Liver (tissue), 9 donors: ENCODE data around the gene PLEKHH2. TPM values are rescaled to one million over a fixed set of nuclear protein-coding genes. Genes with fewer than 3 reads are reported as not detected.

Source experiments
- DNase-seq: peaks from one replicate; pipeline ENCODE4 v3.0.0-alpha.2; 2017; ENCODE audit warnings: low spot score
- H3K27ac ChIP-seq, 2 donors: one replicate each; pipeline ENCODE4 v1.7.0; 2013; ENCODE audit warnings: inconsistent platforms in 2 of 2, low read length in 2 of 2, control low read depth in 1 of 2, low read depth in 1 of 2, mild to moderate bottlenecking in 1 of 2
- H3K27me3 ChIP-seq, 4 donors: one replicate each; pipeline versions ENCODE4 v1.6.1 to v1.7.0; 2013; ENCODE audit warnings: low read length in 3 of 4, inconsistent platforms in 1 of 4, mild to moderate bottlenecking in 1 of 4, moderate library complexity in 1 of 4; ENCODE audit not compliant: control insufficient read depth in 4 of 4, insufficient read depth in 4 of 4
- H3K36me3 ChIP-seq, 4 donors: one replicate each; pipeline versions ENCODE4 v1.6.1 to v1.7.0; 2013; ENCODE audit warnings: low read length in 3 of 4, mild to moderate bottlenecking in 3 of 4, low read depth in 1 of 4, moderate library complexity in 1 of 4; ENCODE audit not compliant: control insufficient read depth in 4 of 4, insufficient read depth in 3 of 4
- H3K4me1 ChIP-seq, 4 donors: one replicate each; pipeline versions ENCODE4 v1.6.1 to v1.7.0; 2013; ENCODE audit warnings: low read length in 3 of 4, mild to moderate bottlenecking in 3 of 4, moderate library complexity in 1 of 4; ENCODE audit not compliant: control insufficient read depth in 4 of 4, insufficient read depth in 4 of 4
- H3K4me3 ChIP-seq, 3 donors: one replicate each; pipeline versions ENCODE4 v1.6.1 to v1.7.0; 2013; ENCODE audit warnings: low read length in 3 of 3, control low read depth in 1 of 3, low read depth in 1 of 3, mild to moderate bottlenecking in 1 of 3
- H3K9ac ChIP-seq, 2 donors: one replicate each; pipeline ENCODE4 v1.7.0; 2013; ENCODE audit warnings: low read length in 2 of 2, mild to moderate bottlenecking in 2 of 2, moderate library complexity in 2 of 2, control low read depth in 1 of 2, low read depth in 1 of 2
- H3K9me3 ChIP-seq, 4 donors: one replicate each; pipeline versions ENCODE4 v1.6.1 to v1.7.0; 2013; ENCODE audit warnings: low read length in 3 of 4; ENCODE audit not compliant: control insufficient read depth in 4 of 4
- ATF3 ChIP-seq: IDR thresholded peaks from 2 replicates; pipeline ENCODE4 v1.6.1; 2016; ENCODE audit warnings: antibody characterized with exemption
- CTCF ChIP-seq: fragments of 150-350 bp; IDR thresholded peaks from 2 replicates; pipeline ENCODE4 v1.5.1; 2017; ENCODE audit warnings: improper control_type of control experiment, low read depth, low read length; ENCODE audit not compliant: missing input control
- EGR1 ChIP-seq, 2 donors: IDR thresholded peaks; 2 replicates each; pipeline ENCODE4 v1.6.1; 2016 to 2018; ENCODE audit warnings: antibody characterized with exemption in 2 of 2, low read depth in 2 of 2
- FOXA1 ChIP-seq: IDR thresholded peaks from 2 replicates; pipeline ENCODE4 v1.6.1; 2016; ENCODE audit warnings: antibody characterized with exemption
- FOXA2 ChIP-seq: IDR thresholded peaks from 2 replicates; pipeline ENCODE4 v1.6.1; 2016; ENCODE audit warnings: antibody characterized with exemption
- GABPA ChIP-seq, 2 donors: IDR thresholded peaks in 1 of 2; conservative IDR thresholded peaks in 1 of 2; 2 replicates each; pipeline ENCODE4 v1.6.1; 2016; ENCODE audit warnings: antibody characterized with exemption in 2 of 2, mild to moderate bottlenecking in 1 of 2, moderate library complexity in 1 of 2
- HNF4A ChIP-seq, 2 donors: conservative IDR thresholded peaks; 2 replicates each; pipeline ENCODE4 v1.6.1; 2016; ENCODE audit warnings: antibody characterized with exemption in 2 of 2, mild to moderate bottlenecking in 2 of 2
- HNF4G ChIP-seq: IDR thresholded peaks from 2 replicates; pipeline ENCODE4 v1.6.1; 2016; ENCODE audit warnings: antibody characterized with exemption
- JUND ChIP-seq, 2 donors: IDR thresholded peaks; 2 replicates each; pipeline ENCODE4 v1.6.1; 2016; ENCODE audit warnings: antibody characterized with exemption in 2 of 2
- MAX ChIP-seq: IDR thresholded peaks from 2 replicates; pipeline ENCODE4 v1.6.1; 2016; ENCODE audit warnings: antibody characterized with exemption
- NR2F2 ChIP-seq: IDR thresholded peaks from 2 replicates; pipeline ENCODE4 v1.6.1; 2016; ENCODE audit warnings: antibody characterized with exemption
- RAD21 ChIP-seq, 2 donors: IDR thresholded peaks; 2 replicates each; pipeline ENCODE4 v1.6.1; 2016; ENCODE audit warnings: antibody characterized with exemption in 2 of 2, mild to moderate bottlenecking in 2 of 2
- REST ChIP-seq: IDR thresholded peaks from 2 replicates; pipeline ENCODE4 v1.6.1; 2016; ENCODE audit warnings: antibody characterized with exemption, mild to moderate bottlenecking
- RXRA ChIP-seq, 2 donors: IDR thresholded peaks; 2 replicates each; pipeline ENCODE4 v1.6.1; 2017 to 2018; ENCODE audit warnings: antibody characterized with exemption in 2 of 2, mild to moderate bottlenecking in 1 of 2
- SP1 ChIP-seq: IDR thresholded peaks from 2 replicates; pipeline ENCODE4 v1.6.1; 2018; ENCODE audit warnings: antibody characterized with exemption, mild to moderate bottlenecking
- TAF1 ChIP-seq: conservative IDR thresholded peaks from 2 replicates; pipeline ENCODE4 v1.6.1; 2016; ENCODE audit warnings: antibody characterized with exemption, mild to moderate bottlenecking
- YY1 ChIP-seq: IDR thresholded peaks from 2 replicates; pipeline ENCODE4 v1.6.1; 2016; ENCODE audit warnings: antibody characterized with exemption, mild to moderate bottlenecking
- ZBTB33 ChIP-seq: IDR thresholded peaks from 2 replicates; pipeline ENCODE4 v1.6.1; 2016; ENCODE audit warnings: antibody characterized with exemption
- WGBS: extraction: QIAGEN DNeasy Blood & Tissue Kit; methylation state at CpG from one replicate; pipeline ENCODE4 v1.1.7; 2013; 5-methylcytosine and 5-hydroxymethylcytosine counted together
- polyA plus RNA-seq, 2 donors: library from polyadenylated mRNA; stranded (reverse) in 1 of 2; unstranded in 1 of 2; fragments of 200-250 nt in 1 of 2; fragments of >200 nt in 1 of 2; fragmentation: Nextera tagmentation in 1 of 2; extraction: Ambion mirVana in 1 of 2; gene quantifications; one replicate each; pipeline versions ENCODE4 v1.2.1 to v1.2.3, GENCODE V29; 2013 to 2015
- total RNA-seq, 2 donors: library from RNA; depleted of rRNA; stranded (reverse); fragments of >200 nt; gene quantifications; one replicate each; pipeline ENCODE4 v1.2.3, GENCODE V29; 2014
- donor health status: healthy.
- donor health status: healthy.
- donor health status: healthy.
- donor health status: healthy.
- donor health status: healthy.

The PLEKHH2 gene
- total and polyA plus RNA-seq, 4 donors, result 0.51 to 3.8 (median 1.0) TPM

DNA sequence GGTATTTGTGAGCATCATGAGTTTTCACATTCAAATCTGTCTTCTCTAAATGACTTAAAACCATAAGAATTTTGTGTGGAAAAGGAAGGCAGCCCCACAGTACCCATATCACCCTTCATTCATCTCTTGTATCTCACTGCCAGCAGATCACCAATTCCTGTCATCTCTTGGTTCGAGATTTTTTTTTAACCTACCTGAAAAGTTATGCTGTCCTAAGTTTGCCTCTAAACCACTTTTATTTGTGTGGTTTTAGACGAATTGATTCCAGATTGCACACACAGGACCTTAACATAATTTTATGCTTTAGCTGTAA is 169.6 kb downstream of the PLEKHH2 start:
- peak overlapping the region; percentile 33 to 71 for H3K27ac ChIP-seq
- DNase-seq, result no peak
- H3K27me3 ChIP-seq, result no peaks in the 10 kb centered on the region
- H3K4me3 ChIP-seq, result no peak overlapping the region
- 38% methylated on average over 2 of the region's 2 CpGs for WGBS
- peaks cover 7 to 61% (median 49%) of the 10 kb centered on the region in 4 donors for H3K4me1 ChIP-seq
- peak overlapping the region in 1 of 2 donors; percentile 54 for H3K9ac ChIP-seq
- H3K36me3 ChIP-seq, result peaks cover 0 to 3% (median 0%) of the 10 kb centered on the region in 4 donors
- TF ChIP-seq HNF4A (conservative IDR thresholded peaks at IDR 0.05) (no peak), TAF1 (peak; percentile 78), SP1 (no peak)
- no peaks in the 10 kb centered on the region for H3K9me3 ChIP-seq

- peaks cover 8 to 53% (median 36%) of the 10 kb centered on the region in 4 donors for H3K4me1 ChIP-seq
- no peak for DNase-seq
- no peak overlapping the region for H3K27ac ChIP-seq
- 78% methylated on average over 2 of the region's 2 CpGs for WGBS
- no peaks in the 10 kb centered on the region for H3K9me3 ChIP-seq
- peaks cover 0 to 3% (median 1%) of the 10 kb centered on the region in 4 donors for H3K36me3 ChIP-seq
- TF ChIP-seq ATF3 (no peak), REST (no peak), SP1 (no peak), NR2F2 (no peak), HNF4G (no peak), RXRA (IDR thresholded peaks at IDR 0.05) (no peak), TAF1 (no peak), HNF4A (conservative IDR thresholded peaks at IDR 0.05) (no peak), MAX (no peak), EGR1 (IDR thresholded peaks at IDR 0.05; ENCODE audit: low read depth in 2 of 2) (no peak), GABPA (IDR thresholded peaks at IDR 0.05 in 1 of 2, conservative IDR thresholded peaks at IDR 0.05 in 1 of 2) (no peak), FOXA1 (no peak), ZBTB33 (no peak), FOXA2 (no peak), YY1 (no peak), RAD21 (IDR thresholded peaks at IDR 0.05) (no peak), CTCF (no peak), JUND (IDR thresholded peaks at IDR 0.05) (no peak)
- no peak overlapping the region for H3K9ac ChIP-seq
- no peak overlapping the region for H3K4me3 ChIP-seq
- no peaks in the 10 kb centered on the region for H3K27me3 ChIP-seq
Observed at GRCh38 chr2:43810452-43810851, 173.4 kb downstream of the PLEKHH2 start.
